Skeletal muscle satellite cell (primary cell): ENCODE results near the gene FNDC10.
"Not testable (repeated sequence)": the region's sequence is repeated elsewhere in the genome, so short reads cannot be mapped to it uniquely, and the experiment has no call there.

ENCODE experiments used
- H3K27me3 ChIP-seq: 2 replicates; pipeline ENCODE4 v1.7.0; 2013; ENCODE audit warnings: low read length; ENCODE audit not compliant: control insufficient read depth, insufficient read depth
- H3K36me3 ChIP-seq: 2 replicates; pipeline ENCODE4 v1.7.0; 2013; ENCODE audit warnings: mild to moderate bottlenecking, control low read depth, low read length; ENCODE audit not compliant: insufficient read depth
- H3K4me1 ChIP-seq: 2 replicates; pipeline ENCODE4 v1.7.0; 2013; ENCODE audit warnings: low read length; ENCODE audit not compliant: control insufficient read depth, insufficient read depth
- H3K4me2 ChIP-seq: 2 replicates; pipeline ENCODE4 v1.7.0; 2013; ENCODE audit warnings: mild to moderate bottlenecking, low read length
- H3K4me3 ChIP-seq: 2 replicates; pipeline ENCODE4 v1.7.0; 2013; ENCODE audit warnings: low read length
- H3K9ac ChIP-seq: 2 replicates; pipeline ENCODE4 v1.7.0; 2013; ENCODE audit warnings: mild to moderate bottlenecking, low read depth, low read length, moderate library complexity
- H3K9me3 ChIP-seq: replicated peaks from 2 replicates; pipeline ENCODE4 v1.7.0; 2013; ENCODE audit warnings: mild to moderate bottlenecking, control low read depth, low read length

FNDC10 gene

DNA sequence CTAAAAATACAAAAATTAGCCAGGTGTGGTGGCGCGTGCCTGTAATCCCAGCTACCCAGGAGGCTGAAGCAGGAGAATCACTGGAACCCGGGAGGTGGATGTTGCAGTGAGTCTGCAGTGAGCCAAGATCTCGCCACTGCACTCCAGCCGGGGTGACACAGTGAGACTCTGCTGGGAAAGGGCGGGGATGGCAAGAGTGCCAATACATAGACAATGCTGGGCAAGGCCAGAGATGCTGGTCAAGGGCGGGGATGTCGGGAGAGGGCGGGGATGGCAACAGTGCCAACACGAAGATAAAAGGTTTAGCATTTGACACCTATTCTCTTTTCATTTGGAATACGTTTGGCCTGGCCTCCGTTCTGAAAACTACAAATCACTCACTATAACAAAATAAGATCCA lies 36.2 kb downstream of the FNDC10 start:
- Histone ChIP-seq H3K4me3 (no peak overlapping the region), H3K4me1 (peaks cover 15% of the 10 kb centered on the region), H3K9me3 (no peaks in the 10 kb centered on the region), H3K36me3 (peaks cover 57% of the 10 kb centered on the region), H3K9ac (no peak overlapping the region), H3K27me3 (no peaks in the 10 kb centered on the region), H3K4me2 (no peak overlapping the region)

DNA sequence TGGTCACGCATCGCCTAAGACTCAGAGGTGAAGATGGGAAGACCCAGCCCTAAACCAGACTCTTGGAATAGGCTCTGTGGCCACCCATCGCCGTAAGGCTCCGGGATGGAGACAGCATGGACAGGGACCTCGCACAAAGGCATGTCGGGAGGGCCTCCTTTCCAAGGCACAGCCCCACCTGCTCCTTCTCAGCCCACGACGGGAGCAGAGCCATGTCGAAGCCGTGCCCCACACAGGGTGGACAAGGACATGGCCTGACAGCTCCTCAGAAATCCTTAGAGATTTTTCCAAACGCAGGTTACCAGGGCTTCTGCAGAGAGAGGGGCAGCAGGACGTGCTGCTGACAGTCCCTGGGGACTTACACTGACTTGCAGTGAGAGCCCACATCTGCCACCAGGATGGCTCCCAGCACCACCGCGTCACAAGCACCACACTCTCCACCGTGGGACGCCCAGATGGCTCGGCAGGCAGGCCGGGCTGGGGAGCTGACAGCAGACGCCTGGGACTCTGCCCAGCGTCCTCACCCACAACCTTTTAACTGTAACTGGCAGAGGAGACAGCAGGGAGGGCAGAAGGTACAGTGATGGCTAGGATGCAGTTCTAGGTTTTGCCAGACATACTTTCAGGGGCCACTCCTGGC lies 37.3 kb downstream of the FNDC10 start:
- Histone ChIP-seq H3K27me3 (no peaks in the 10 kb centered on the region), H3K9me3 (no peaks in the 10 kb centered on the region), H3K4me2 (no peak overlapping the region), H3K4me3 (no peak overlapping the region), H3K4me1 (peaks cover 9% of the 10 kb centered on the region), H3K36me3 (peaks cover 57% of the 10 kb centered on the region), H3K9ac (no peak overlapping the region)

DNA sequence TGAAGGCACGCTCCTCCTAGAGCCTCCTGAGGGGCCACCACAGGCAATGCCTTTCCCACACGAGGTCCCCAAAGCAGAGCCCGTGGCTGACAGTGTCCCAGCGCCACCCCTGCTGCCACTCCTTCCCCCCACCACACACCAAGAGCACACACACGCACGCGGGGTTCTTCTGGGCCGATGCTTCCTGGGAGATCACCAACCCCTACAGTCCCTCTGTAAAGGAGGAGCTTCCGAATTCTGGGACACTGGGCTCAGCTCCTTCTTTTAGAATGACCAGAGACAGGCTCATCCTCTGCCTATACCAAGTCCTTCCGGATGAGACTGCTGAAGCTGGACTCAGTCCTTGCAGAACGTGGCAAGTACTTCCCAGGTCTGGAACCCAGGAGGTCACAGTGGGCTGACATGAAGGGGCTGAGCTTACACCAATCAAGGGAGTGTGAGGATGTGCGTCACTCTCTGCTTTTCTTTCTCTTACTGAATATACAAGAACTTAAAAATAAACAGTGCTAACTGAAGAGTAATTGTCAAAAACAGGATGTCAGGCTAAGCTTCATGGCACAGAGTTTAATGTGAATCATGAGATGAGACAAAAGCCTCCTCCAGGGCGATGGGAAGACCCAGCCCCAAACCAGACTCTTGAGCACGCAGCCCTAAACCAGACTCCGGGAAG lies 38.0 kb downstream of the FNDC10 start:
- Histone ChIP-seq H3K9me3 (no peaks in the 10 kb centered on the region), H3K4me3 (no peak overlapping the region), H3K27me3 (no peaks in the 10 kb centered on the region), H3K4me2 (no peak overlapping the region), H3K9ac (no peak overlapping the region), H3K4me1 (peaks cover 3% of the 10 kb centered on the region), H3K36me3 (peaks cover 57% of the 10 kb centered on the region)

DNA sequence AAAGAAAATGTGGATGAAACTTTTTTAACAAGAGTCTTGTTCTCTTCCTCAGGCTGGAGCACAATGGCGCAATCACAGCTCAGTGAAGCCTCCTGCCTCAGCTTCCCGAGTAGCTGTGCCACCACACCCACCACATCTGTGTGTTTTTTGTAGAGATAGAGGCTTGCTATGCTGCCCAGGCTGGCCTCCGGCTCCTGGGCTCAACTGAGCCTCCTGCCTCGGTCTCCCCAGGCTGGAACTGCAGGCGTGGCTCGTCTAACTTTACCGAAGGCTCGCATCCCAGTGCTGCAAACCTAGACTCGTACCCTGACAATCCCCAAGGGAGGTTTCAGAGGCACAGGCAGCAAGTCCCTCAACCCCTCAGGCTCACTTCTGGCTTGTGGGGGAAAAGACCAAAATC lies 39.8 kb downstream of the FNDC10 start:
- H3K4me3 ChIP-seq: no peak overlapping the region
- peaks cover 2% of the 10 kb centered on the region for H3K4me1 ChIP-seq
- H3K9me3 ChIP-seq: no peaks in the 10 kb centered on the region
- no peaks in the 10 kb centered on the region for H3K27me3 ChIP-seq
- no peak overlapping the region for H3K9ac ChIP-seq
- H3K4me2 ChIP-seq: no peak overlapping the region
- H3K36me3 ChIP-seq: peaks cover 48% of the 10 kb centered on the region

DNA sequence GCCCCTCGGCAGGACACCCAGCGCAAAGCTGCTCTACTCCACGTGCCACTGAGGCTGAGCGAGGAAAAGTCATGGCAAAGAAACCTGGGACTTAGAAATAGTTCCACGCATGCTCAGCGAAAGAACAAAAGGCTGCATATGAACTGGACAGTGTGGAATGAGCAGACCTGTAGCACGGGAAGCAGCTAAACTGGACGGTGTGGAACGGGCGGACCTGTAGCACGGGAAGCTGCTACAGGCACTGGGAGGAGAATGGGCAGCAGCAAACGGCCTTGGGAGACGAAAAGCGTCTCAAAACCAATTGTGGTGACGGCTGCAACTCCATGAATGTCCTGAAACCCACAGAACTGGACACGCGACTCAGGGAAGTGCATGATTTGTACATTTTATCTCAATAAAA lies 40.9 kb downstream of the FNDC10 start:
- H3K4me1 ChIP-seq: peaks cover 12% of the 10 kb centered on the region
- H3K4me3 ChIP-seq: no peak overlapping the region
- no peaks in the 10 kb centered on the region for H3K9me3 ChIP-seq
- H3K9ac ChIP-seq: no peak overlapping the region
- H3K4me2 ChIP-seq: no peak overlapping the region
- peaks cover 41% of the 10 kb centered on the region for H3K36me3 ChIP-seq
- no peaks in the 10 kb centered on the region for H3K27me3 ChIP-seq

DNA sequence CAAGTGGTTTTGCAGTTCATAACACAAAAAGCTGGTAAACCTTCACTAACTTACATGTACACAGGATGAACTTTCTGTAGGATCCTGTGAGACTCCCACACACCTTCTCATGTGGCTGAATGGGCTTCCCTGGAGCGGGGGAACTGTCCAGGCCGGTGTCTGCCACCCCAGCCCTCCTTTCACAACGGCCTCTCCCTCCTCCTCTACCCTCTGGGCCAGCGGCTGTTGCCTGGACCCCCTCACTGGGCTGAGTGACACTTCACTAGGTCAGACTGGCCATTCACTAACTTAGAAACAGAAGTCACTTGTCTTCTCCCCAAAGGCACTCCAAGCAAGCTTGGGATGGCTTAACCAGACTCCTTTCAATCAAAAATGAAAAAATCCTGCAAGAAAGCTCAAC lies 41.3 kb downstream of the FNDC10 start:
- H3K4me2 ChIP-seq: no peak overlapping the region
- H3K4me1 ChIP-seq: peaks cover 12% of the 10 kb centered on the region
- no peak overlapping the region for H3K4me3 ChIP-seq
- H3K9ac ChIP-seq: no peak overlapping the region
- H3K27me3 ChIP-seq: no peaks in the 10 kb centered on the region
- peaks cover 36% of the 10 kb centered on the region for H3K36me3 ChIP-seq
- H3K9me3 ChIP-seq: no peaks in the 10 kb centered on the region

DNA sequence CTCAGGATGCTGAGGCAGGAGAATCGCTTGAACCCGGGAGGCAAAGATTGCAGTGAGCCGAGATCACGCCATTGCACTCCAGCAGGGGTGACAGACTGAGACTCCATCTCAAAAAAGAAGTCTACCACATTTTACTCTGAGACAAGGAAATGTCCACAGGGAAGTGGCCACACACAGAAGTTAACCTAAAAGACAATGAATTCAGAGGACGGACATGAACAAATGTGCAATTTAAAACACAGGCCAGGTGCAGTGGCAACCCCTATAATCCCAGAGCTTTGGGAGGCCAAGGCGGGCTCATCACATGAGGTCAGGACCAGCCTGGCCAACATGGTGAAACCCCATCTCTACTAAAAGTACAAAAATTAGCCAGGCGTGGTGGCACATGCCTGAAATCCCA lies 42.2 kb downstream of the FNDC10 start:
- not testable (repeated sequence) for H3K9me3 ChIP-seq, H3K9ac ChIP-seq, H3K27me3 ChIP-seq, H3K4me2 ChIP-seq, H3K4me3 ChIP-seq
- H3K4me1 ChIP-seq: peaks cover 12% of the 10 kb centered on the region
- peaks cover 30% of the 10 kb centered on the region for H3K36me3 ChIP-seq

DNA sequence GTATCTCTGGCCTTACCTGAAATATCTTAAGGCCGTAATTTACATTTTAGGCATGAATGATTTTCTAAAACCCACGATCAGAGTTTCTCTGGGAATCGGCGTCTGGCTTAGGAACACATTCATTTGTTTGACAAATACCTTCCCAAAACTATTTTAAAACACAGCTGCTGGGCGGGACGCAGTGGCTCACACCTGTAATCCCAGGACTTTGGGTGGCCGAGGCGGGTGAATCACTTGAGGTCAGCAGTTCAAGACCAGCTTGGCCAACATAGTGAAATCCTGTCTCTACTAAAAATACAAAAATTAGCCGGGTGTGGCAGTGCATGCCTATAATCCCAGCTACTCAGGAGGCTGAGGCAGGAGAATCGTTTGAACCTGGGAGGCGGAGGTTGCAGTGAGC lies 43.0 kb downstream of the FNDC10 start:
- not testable (repeated sequence) for H3K4me3 ChIP-seq, H3K9ac ChIP-seq, H3K27me3 ChIP-seq, H3K9me3 ChIP-seq, H3K4me2 ChIP-seq
- Histone ChIP-seq H3K36me3 (peaks cover 23% of the 10 kb centered on the region), H3K4me1 (peaks cover 12% of the 10 kb centered on the region)

DNA sequence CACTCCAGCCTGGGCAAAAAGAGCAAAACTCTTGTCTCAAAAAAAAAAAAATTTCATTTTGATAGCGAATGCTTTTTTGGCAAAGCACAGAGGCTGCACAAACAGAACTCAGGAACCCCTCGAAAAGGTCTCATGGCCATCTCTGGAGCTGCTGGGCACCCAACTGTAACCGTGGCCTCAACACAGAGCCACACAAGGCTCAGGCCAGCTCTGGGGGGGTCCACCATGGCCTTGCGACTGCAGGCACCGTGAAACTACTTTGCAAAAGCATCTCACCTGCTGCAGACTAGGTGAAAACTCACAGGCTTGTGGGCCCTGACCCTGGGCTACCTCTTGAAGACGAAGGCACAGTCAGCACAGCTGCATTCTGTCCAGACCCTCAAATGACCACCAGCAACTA lies 43.4 kb downstream of the FNDC10 start:
- no peaks in the 10 kb centered on the region for H3K9me3 ChIP-seq
- no peaks in the 10 kb centered on the region for H3K27me3 ChIP-seq
- no peak overlapping the region for H3K4me3 ChIP-seq
- peaks cover 12% of the 10 kb centered on the region for H3K4me1 ChIP-seq
- peaks cover 18% of the 10 kb centered on the region for H3K36me3 ChIP-seq
- H3K9ac ChIP-seq: no peak overlapping the region
- H3K4me2 ChIP-seq: no peak overlapping the region

DNA sequence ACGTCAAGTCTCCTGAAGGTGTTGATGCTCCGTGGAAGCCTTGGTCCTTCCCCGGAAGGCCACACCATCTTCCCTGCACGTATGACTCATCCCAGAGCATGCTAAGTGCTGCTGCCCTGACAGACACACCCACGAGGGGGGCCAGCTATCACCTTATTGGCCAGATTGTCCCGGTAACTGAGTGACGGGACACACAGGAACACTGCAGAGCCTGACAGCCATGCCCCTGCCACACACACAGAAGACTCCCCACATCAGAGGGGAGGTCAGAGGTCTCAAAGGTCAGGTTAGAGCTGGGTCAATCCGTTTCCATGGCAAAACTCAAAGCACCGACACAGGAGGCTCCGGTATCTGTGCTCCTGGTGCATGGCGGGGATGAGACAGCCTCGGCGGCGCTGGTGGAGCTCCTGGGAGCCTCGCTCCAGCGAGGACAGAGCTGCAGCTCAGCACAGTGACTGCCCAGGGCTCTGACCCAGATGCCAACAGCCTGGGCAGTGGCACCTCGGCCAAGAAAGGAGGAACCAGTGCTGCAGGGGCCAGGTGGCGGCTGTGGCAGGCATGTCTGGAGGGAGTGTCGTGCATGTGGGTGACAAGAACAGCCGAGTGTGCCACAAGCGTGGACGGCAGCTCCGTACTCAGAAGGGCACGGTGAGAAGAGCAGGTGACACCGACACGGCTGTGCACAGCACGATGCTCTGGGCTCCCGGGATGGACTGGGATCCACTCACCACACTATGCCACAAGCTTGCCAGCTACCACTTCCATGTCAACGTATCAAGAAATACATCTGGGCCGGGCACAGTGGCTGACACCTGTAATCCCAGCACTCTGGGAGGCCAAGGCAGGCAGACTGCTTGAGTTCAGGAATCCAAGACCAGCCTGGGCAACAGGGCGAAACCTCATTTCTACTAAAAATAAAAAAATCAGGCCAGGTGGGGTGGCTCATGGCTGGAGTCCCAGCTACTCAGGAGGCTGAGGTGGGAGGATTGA lies 44.7 kb downstream of the FNDC10 start:
- no peak overlapping the region for H3K9ac ChIP-seq

DNA sequence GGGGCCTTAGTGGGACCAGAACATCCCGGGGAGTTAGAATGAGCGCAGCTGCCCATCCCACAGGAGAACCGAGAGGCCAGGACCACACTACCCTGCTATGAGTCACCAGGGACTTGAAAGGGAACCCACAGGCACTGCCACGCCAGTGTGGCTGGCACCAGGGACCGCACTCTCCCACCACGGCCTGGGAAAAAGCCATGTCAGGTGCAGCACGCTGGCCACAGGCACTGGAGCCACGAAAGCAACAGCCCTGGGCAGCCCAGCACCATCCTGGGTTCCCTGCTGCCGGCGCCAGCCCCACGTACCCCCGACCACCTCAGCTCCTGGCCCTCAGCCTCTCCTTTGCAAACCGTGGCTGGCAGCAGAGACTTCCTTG lies 45.4 kb downstream of the FNDC10 start:
- Histone ChIP-seq H3K27me3 (no peaks in the 10 kb centered on the region), H3K36me3 (peaks cover 8% of the 10 kb centered on the region), H3K4me1 (peaks cover 12% of the 10 kb centered on the region), H3K9me3 (no peaks in the 10 kb centered on the region), H3K4me2 (peak overlapping the region; percentile 10), H3K9ac (no peak overlapping the region), H3K4me3 (no peak overlapping the region)

More for the DNA sequence above, 44.7 kb downstream of the FNDC10 start:
- H3K9me3 ChIP-seq: no peaks in the 10 kb centered on the region
- peaks cover 12% of the 10 kb centered on the region for H3K4me1 ChIP-seq
- no peaks in the 10 kb centered on the region for H3K27me3 ChIP-seq
- no peak overlapping the region for H3K4me3 ChIP-seq
- peaks cover 13% of the 10 kb centered on the region for H3K36me3 ChIP-seq
- H3K4me2 ChIP-seq: peak overlapping the region; percentile 10
